Measurements from ENCODE around the gene MT1G.
A peak's percentile ranks its signal among the peaks of the same experiment; 100 is the strongest.

MT1G gene

DNA sequence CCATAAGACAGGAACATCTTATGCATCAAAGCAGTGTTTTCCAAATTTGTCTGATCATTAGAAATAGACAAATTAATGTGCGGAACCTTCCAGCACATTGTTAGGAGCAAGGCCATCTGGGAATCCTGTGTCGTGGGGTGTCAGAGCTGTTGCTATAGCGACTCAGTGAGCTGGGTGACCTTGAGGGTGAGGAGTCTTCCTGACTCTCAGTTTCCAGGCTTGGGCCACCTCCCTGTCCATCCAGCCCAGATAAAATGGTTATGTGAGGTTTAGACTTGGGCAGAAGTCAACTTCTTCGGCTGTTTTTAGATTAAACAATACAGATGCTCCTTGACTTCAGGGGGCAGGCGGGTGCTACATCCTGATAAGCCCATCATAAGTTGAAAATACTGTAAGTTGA, 35.0 kb upstream of the MT1G start:
- TF ChIP-seq FOXM1 (IDR thresholded peaks at IDR 0.05; ENCODE audit: borderline replicate concordance, low read depth) (no peak), RAD21 (IDR thresholded peaks at IDR 0.05; ENCODE audit: low read depth) (no peak), NFIC (IDR thresholded peaks at IDR 0.05) (no peak), USF1 (IDR thresholded peaks at IDR 0.05) (no peak)
- TF ChIP-seq, protein P1, sequence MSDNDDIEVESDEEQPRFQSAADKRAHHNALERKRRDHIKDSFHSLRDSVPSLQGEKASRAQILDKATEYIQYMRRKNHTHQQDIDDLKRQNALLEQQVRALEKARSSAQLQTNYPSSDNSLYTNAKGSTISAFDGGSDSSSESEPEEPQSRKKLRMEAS (IDR thresholded peaks at IDR 0.05), result no peak

DNA sequence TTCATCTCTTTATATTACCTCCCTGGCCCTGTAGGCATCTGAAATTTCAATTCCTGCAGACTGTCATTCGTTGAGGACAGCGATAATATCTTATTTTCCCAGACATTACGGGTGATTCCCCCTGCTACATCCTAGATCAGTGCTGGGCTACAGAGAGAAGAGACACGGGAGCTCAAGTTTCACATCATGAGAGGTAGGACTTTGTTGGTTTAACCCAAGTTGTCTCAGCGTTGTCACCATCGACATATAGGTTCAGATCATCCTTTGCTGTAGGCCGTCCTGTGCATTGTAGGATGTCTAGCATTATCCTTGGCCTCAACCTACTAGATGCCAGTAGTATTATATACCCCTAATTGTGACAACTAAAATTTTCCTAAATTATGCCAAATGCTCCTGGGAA, 33.7 kb upstream of the MT1G start:
- TF ChIP-seq, protein P1 (IDR thresholded peaks at IDR 0.05), result no peak
- TF ChIP-seq YY1 (IDR thresholded peaks at IDR 0.05; ENCODE audit: low read depth) (no peak), TCF12 (IDR thresholded peaks at IDR 0.05; ENCODE audit: low read depth) (no peak), CREB1 (IDR thresholded peaks at IDR 0.05; ENCODE audit: low read depth) (no peak), EP300 (IDR thresholded peaks at IDR 0.05; ENCODE audit: borderline replicate concordance) (no peak), REST (IDR thresholded peaks at IDR 0.05; ENCODE audit: low read depth) (no peak), FOXM1 (IDR thresholded peaks at IDR 0.05; ENCODE audit: borderline replicate concordance, low read depth) (no peak), TAF1 (IDR thresholded peaks at IDR 0.05; ENCODE audit: low read depth) (no peak), EGR1 (IDR thresholded peaks at IDR 0.05) (no peak), CEBPB (IDR thresholded peaks at IDR 0.05) (no peak), TEAD4 (IDR thresholded peaks at IDR 0.05) (no peak), RAD21 (IDR thresholded peaks at IDR 0.05; ENCODE audit: low read depth) (no peak), NFIC (IDR thresholded peaks at IDR 0.05) (no peak), USF1 (IDR thresholded peaks at IDR 0.05) (no peak), ZBTB7A (IDR thresholded peaks at IDR 0.05; ENCODE audit: low read depth) (no peak)

DNA sequence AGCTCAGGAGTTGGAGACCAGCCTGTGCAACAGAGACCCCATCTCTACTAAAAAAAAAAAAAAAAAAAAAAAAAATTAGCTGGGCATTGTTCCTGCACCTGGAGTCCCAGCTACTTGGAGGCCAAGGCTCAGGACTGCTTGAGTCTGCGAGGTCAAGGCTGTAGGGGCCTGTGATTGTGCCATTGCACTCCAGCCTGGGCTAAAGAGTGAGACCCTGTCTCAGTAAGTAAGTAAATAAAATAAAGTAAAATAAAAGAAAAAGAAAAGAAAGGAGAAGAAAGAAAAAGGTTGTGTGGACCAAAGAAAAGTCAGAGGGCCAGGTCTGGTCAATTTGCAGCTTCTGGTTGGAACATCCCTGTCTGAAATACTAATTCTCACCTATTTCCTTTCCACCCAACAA, 32.8 kb upstream of the MT1G start:
- TF ChIP-seq ZBTB7A (IDR thresholded peaks at IDR 0.05; ENCODE audit: low read depth) (no peak), NFIC (IDR thresholded peaks at IDR 0.05) (no peak), TEAD4 (IDR thresholded peaks at IDR 0.05) (no peak), USF1 (IDR thresholded peaks at IDR 0.05) (no peak), TAF1 (IDR thresholded peaks at IDR 0.05; ENCODE audit: low read depth) (no peak), REST (IDR thresholded peaks at IDR 0.05; ENCODE audit: low read depth) (no peak), CREB1 (IDR thresholded peaks at IDR 0.05; ENCODE audit: low read depth) (no peak), EGR1 (IDR thresholded peaks at IDR 0.05) (no peak), EP300 (IDR thresholded peaks at IDR 0.05; ENCODE audit: borderline replicate concordance) (no peak), YY1 (IDR thresholded peaks at IDR 0.05; ENCODE audit: low read depth) (no peak), TCF12 (IDR thresholded peaks at IDR 0.05; ENCODE audit: low read depth) (no peak), CEBPB (IDR thresholded peaks at IDR 0.05) (no peak), FOXM1 (IDR thresholded peaks at IDR 0.05; ENCODE audit: borderline replicate concordance, low read depth) (no peak), RAD21 (IDR thresholded peaks at IDR 0.05; ENCODE audit: low read depth) (no peak)
- TF ChIP-seq, protein P1 (IDR thresholded peaks at IDR 0.05), result no peak

- TF ChIP-seq CEBPB (IDR thresholded peaks at IDR 0.05) (peak; percentile 65), ZBTB7A (IDR thresholded peaks at IDR 0.05; ENCODE audit: low read depth) (no peak)
Measured at GRCh38 chr16:56700195-56700594, 32.3 kb upstream of the MT1G start.

- TF ChIP-seq EGR1 (IDR thresholded peaks at IDR 0.05), result no peak
- no peak for TF ChIP-seq TEAD4 (IDR thresholded peaks at IDR 0.05)
- no peak for TF ChIP-seq REST (IDR thresholded peaks at IDR 0.05; ENCODE audit: low read depth)
Measured at GRCh38 chr16:56697456-56698155, 29.7 kb upstream of the MT1G start.

Data from Ishikawa (cell line).